A673 (cell line): Measurements from ENCODE around the gene ABHD15.

Source experiments
- EZH2 ChIP-seq: fragments of 200-600 bp; sonication (generic); IDR thresholded peaks from 2 replicates; pipeline ENCODE4 v1.6.1; 2017; ENCODE audit warnings: borderline replicate concordance, low read depth, mild to moderate bottlenecking, mixed read lengths, antibody characterized with exemption, low read length; ENCODE audit not compliant: poor library complexity, severe bottlenecking
- TF ChIP-seq, protein P1 (sequence below): fragments of 300-800, 200-600 bp; sonication (generic); conservative IDR thresholded peaks from 2 replicates; pipeline ENCODE4 v1.5.1; 2017; ENCODE audit warnings: low read depth, mild to moderate bottlenecking, antibody characterized with exemption, low read length, moderate library complexity, mixed read lengths

- TF ChIP-seq, protein P1, sequence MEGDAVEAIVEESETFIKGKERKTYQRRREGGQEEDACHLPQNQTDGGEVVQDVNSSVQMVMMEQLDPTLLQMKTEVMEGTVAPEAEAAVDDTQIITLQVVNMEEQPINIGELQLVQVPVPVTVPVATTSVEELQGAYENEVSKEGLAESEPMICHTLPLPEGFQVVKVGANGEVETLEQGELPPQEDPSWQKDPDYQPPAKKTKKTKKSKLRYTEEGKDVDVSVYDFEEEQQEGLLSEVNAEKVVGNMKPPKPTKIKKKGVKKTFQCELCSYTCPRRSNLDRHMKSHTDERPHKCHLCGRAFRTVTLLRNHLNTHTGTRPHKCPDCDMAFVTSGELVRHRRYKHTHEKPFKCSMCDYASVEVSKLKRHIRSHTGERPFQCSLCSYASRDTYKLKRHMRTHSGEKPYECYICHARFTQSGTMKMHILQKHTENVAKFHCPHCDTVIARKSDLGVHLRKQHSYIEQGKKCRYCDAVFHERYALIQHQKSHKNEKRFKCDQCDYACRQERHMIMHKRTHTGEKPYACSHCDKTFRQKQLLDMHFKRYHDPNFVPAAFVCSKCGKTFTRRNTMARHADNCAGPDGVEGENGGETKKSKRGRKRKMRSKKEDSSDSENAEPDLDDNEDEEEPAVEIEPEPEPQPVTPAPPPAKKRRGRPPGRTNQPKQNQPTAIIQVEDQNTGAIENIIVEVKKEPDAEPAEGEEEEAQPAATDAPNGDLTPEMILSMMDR: no peak
- TF ChIP-seq EZH2: no peak
These were observed 22.8 kb downstream of the ABHD15 start for GRCh38 chr17:29544066-29544465.
